ENCODE measurements around the gene EPN2. TPM values are rescaled to one million over a fixed set of nuclear protein-coding genes. Genes with fewer than 3 reads are reported as not detected.
"Not testable (repeated sequence)": the region's sequence is repeated elsewhere in the genome, so short reads cannot be mapped to it uniquely, and the experiment has no call there.

The EPN2 gene
- total RNA-seq, 4 donors from 2014 or later: 92.7 to 141 (median 119) TPM

GRCh38 chr17:19219384-19219783, 17.8 kb upstream of the EPN2 start:
- not testable (repeated sequence) for H3K4me1 ChIP-seq; H3K36me3 ChIP-seq; H3K4me3 ChIP-seq; H3K9me3 ChIP-seq; DNase-seq (ENCODE audit: low spot score in 2 of 2); H3K27ac ChIP-seq; H3K27me3 ChIP-seq
- WGBS, 2 donors: no CpG with 5 or more reads among the region's 11 CpGs

GRCh38 chr17:19220195-19220594, 17.0 kb upstream of the EPN2 start:
- not testable (repeated sequence) for H3K9me3 ChIP-seq; DNase-seq (ENCODE audit: low spot score in 2 of 2); H3K36me3 ChIP-seq; H3K27me3 ChIP-seq; H3K27ac ChIP-seq; H3K4me3 ChIP-seq; H3K4me1 ChIP-seq
- WGBS, 2 donors: no CpG with 5 or more reads among the region's 8 CpGs

- not testable (repeated sequence) for DNase-seq (ENCODE audit: low spot score in 2 of 2); H3K9me3 ChIP-seq; H3K27me3 ChIP-seq; H3K36me3 ChIP-seq; H3K27ac ChIP-seq; H3K4me1 ChIP-seq; H3K4me3 ChIP-seq
- WGBS, 2 donors: no CpG with 5 or more reads among the region's 12 CpGs
Measured at GRCh38 chr17:19226610-19227588, 10.3 kb upstream of the EPN2 start.

- not testable (repeated sequence) for H3K27me3 ChIP-seq; DNase-seq (ENCODE audit: low spot score in 2 of 2); H3K36me3 ChIP-seq; H3K4me3 ChIP-seq; H3K9me3 ChIP-seq; H3K27ac ChIP-seq
- H3K4me1 ChIP-seq: peaks cover 0 to 15% (median 4%) of the 10 kb centered on the region in 4 donors
- 80% methylated on average over 2 of the region's 6 CpGs; no CpG with 5 or more reads in 1 of the 2 donors for WGBS, 2 donors
Measured at GRCh38 chr17:19234676-19235075, 2.5 kb upstream of the EPN2 start.

GRCh38 chr17:19236351-19237138, 621 bp upstream of the EPN2 start:
- H3K27ac ChIP-seq; DNase-seq (ENCODE audit: low spot score in 2 of 2); H3K9me3 ChIP-seq; H3K36me3 ChIP-seq; H3K27me3 ChIP-seq: not testable (repeated sequence)
- Histone ChIP-seq H3K4me3 (peak overlapping the region in 3 of 4 donors; percentile 72 to 100 (median 92)), H3K4me1 (peaks cover 0 to 24% (median 7%) of the 10 kb centered on the region in 4 donors)
- no CpG with 5 or more reads among the region's 32 CpGs for WGBS, 2 donors

GRCh38 chr17:19237389-19238166, 412 bp downstream of the EPN2 start:
- peak overlapping the region; percentile 72 to 100 (median 88) for H3K4me3 ChIP-seq
- H3K27me3 ChIP-seq: no peaks in the 10 kb centered on the region
- WGBS, 2 donors: 0 to 2% methylated on average over 20 to 29 of the region's 60 CpGs
- DNase-seq (ENCODE audit: low spot score in 2 of 2): peak in 1 of 2 donors; percentile 17
- H3K36me3 ChIP-seq: no peaks in the 10 kb centered on the region
- H3K9me3 ChIP-seq: no peaks in the 10 kb centered on the region
- peak overlapping the region; percentile 82 to 96 (median 84) for H3K27ac ChIP-seq
- peak; percentile 51 to 66 for TF ChIP-seq POLR2A (IDR thresholded peaks at IDR 0.05)
- peak; percentile 17 to 73 (median 37) for TF ChIP-seq CTCF (IDR thresholded peaks at IDR 0.05)
- TF ChIP-seq EP300 (IDR thresholded peaks at IDR 0.05): no peak
- peaks cover 0 to 29% (median 7%) of the 10 kb centered on the region in 4 donors for H3K4me1 ChIP-seq

- peak in 1 of 2 donors; percentile 28 for DNase-seq (ENCODE audit: low spot score in 2 of 2)
- Histone ChIP-seq H3K36me3 (no peaks in the 10 kb centered on the region), H3K9me3 (no peaks in the 10 kb centered on the region), H3K4me3 (peak overlapping the region; percentile 72 to 100 (median 88)), H3K27me3 (no peaks in the 10 kb centered on the region), H3K27ac (peak overlapping the region; percentile 82 to 96 (median 84)), H3K4me1 (peaks cover 0 to 34% (median 7%) of the 10 kb centered on the region in 4 donors)
- TF ChIP-seq CTCF (IDR thresholded peaks at IDR 0.05) (no peak), EP300 (IDR thresholded peaks at IDR 0.05) (peak in 1 of 2 donors; percentile 11)
- 2 to 4% methylated on average over 12 to 18 of the region's 21 CpGs for WGBS, 2 donors
Measured at GRCh38 chr17:19238167-19238505, 970 bp downstream of the EPN2 start.

Measured in tibial nerve (tissue), 4 donors.